GM18907 (cell line): ENCODE results near the gene ZNF43.
"Not testable (repeated sequence)": the region's sequence is repeated elsewhere in the genome, so short reads cannot be mapped to it uniquely, and the experiment has no call there.

Experiments used
- ATAC-seq: cut with Tn5 transposase; IDR thresholded peaks from one replicate; pipeline ENCODE4 v1.9.1; 2021; ENCODE audit warnings: mild to moderate bottlenecking, moderate library complexity; ENCODE audit not compliant: unreplicated experiment

Gene ZNF43

DNA sequence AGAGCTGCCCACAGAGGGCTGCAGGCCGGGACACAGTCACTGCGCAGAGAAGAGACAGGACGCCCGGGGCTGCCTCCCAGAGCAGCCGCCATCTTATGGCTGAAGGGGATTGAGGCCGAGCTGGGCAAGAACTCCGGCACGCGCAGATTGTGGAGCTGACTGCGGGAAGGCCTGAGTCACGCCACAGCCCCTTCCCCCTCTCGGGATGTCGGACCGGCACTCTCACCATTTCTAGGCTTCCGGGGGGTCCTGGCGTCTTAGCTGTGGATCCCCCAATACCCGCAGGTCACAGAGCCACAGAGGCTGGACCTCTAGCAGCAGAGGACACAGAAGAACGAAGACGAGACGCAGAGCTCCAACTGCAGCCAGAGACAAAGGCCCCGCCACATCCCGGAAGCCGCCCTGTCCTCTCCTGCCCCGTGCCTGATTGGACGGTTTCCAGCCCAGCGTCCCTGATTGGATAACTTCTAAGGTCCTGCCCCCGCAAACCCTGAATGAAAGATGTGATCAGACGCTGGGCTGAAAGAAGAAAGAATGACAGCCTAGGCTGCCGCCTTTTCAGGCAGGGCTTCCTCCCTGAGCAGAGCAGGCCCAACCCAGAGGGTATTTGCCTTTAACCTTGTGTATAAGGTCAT lies at the start of gene ZNF43:
TSS of gene ZNF43 (minus strand) at position 373 of the 635 bp plus-strand sequence. CDS start at position 229, 144 bp downstream.
- peak; percentile 96 for ATAC-seq

DNA sequence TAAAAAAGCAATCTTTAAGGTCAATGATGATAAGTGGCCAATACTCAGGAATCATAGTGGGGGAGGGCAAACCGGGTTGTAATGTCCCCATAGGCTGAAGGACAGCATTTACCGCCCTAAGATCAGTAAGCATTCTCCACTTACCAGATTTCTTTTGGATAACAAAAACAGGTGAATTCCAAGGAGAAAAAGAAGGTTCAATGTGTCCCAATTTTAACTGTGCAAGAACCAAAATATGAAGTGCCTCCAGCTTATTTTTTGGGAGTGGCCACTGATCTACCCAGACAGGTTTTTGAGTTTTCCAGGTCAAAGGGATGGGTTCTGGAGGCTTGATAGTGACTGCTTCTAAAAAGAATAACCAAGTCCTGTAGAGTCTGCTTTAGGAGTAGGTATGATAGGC lies 49.5 kb upstream of the ZNF43 start:
- ATAC-seq = not testable (repeated sequence)

DNA sequence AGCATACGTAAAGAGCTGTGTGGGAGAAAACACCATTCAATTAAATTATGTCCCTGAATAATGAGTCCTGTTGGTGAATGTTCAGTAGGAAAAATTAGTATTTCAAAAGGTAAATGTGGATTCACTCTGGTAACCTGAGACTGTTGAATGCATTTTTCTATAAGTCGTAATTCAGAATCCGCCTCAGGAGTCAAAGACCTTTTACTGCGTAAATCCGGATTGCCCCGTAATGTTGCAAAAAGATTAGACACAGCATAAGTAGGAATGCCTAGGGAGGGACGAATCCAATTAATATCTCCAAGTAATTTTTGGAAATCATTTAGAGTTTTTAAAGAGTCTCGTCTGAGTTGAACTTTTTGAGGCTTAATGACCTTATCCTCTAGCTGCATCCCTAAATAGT lies 48.8 kb upstream of the ZNF43 start:
- not testable (repeated sequence) for ATAC-seq

DNA sequence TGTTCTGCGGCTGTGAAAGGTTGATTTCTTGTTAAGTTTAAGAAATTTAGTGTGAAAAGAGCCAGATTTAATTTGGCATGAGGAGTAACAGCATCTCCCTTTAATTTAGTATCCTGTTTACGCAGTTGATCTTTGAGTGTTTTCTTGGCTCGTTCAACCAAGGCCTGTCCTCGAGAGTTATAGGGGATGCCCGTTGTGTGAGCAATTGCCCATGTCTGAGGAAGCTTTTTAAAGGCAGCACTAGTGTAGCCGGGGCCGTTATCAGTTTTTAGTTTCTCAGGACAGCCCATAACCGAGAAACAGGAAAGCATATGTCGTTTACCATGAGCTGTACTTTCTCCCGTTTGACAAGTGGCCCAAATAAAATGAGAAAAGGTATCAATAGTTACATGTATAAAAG lies 47.5 kb upstream of the ZNF43 start:
- no peak for ATAC-seq

DNA sequence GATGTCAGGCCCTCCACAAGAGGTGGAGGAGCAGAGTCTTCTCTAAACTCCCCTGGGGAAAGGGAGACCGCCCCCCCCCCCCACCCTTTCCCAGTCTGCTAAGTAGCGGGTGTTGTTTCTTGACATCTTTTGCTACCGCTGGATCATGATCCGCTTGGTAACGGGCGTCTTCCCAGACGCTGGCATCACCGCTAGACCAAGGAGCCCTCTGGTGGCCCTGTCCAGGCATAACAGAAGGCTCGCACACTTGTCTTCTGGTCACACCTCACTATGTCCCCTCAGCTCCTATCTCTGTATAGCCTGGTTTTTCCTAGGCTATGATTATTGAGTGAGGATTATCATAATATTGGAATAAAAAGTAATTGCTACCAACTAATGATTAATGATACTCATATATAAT lies 44.8 kb upstream of the ZNF43 start:
- not testable (repeated sequence) for ATAC-seq

DNA sequence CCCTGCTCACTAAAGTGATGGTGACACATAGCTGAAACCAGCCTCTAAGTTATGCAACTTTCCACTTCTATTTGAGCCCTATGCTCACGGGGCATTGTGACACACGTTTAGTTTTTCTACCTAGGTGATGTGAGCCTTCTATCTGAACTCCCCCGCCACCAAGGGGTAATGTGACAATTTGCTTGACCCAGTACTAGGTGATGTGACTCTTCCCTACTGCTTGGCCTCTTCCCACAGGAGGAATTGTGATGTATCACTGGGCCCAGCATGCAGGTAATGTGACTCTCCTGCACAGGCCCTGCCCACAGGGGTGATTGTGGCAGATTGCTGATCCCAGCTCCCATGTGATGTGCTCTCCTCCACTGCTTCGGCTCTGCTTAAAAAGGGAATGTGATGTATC lies 42.7 kb upstream of the ZNF43 start:
- no peak for ATAC-seq

DNA sequence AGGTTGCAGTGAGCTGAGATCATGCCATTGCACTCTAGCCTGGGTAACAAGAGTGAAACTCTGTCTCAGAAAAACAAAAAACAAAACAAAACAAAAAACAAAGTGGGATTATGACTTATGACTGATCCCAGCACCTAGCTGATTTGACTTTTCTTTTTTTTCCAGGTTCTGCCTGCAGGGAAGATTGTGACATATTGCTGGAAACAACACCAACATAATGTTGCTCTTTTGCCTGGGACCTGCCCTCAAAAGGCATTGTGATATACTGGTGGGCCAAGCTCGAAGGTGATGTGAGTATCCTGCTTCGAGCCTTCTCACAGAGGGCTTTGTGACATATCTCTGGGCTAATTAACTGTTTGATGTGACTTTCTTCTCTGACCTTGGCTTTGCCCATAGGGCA lies 42.0 kb upstream of the ZNF43 start:
- no peak for ATAC-seq

DNA sequence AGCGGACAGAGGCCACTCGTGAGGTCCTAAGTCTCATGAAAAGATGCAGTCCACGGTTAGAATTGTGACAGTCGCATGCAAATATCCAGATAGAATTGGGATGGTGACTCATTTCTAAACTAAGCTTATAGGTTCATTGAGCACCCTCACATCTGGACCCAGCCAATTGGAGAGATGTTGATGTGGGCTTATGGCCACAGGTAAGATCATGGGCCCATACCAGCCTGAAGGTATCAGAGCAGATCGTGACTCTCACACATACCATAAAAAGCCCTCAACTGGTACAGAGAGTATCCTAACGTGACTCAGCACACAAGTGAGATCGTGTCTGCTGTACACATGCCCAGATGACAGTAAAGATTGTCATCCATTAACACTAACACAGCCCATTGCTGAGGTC lies 40.6 kb upstream of the ZNF43 start:
- not testable (repeated sequence) for ATAC-seq

DNA sequence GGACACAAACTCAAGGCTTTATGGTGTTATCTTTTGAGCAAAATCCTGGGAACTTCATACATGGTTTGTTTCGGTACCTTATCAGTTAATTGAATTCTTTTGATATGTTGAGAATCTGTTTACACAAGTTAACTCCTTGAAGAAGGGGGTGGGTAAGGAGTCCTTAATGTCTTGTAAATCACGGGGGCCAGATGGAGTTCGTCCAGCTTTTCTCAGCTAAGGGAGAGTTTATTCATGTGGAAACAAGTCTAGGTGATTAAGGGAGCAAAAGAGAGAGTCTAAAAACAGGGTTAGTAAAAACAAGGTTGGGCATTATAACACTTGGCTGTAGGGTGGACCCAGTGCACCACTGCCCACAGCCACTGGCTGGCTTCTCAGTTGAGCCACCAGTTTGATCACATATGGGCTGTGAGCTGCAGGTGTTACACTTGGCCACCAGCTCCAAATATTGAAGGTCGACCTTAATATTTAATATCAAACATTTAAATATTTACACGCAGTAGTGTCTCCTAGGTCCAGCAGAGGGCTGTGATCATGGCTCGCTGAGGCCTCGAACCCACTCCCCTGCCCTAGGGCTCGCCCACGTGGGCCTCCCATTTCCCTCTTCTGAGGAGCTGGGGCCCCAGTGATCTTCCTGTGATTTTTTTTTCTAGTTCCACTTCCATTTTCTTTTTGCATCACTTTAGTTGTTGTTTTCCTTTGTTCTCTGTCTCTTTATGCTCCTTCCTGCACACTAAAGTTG lies 21.0 kb upstream of the ZNF43 start:
- no peak for ATAC-seq

DNA sequence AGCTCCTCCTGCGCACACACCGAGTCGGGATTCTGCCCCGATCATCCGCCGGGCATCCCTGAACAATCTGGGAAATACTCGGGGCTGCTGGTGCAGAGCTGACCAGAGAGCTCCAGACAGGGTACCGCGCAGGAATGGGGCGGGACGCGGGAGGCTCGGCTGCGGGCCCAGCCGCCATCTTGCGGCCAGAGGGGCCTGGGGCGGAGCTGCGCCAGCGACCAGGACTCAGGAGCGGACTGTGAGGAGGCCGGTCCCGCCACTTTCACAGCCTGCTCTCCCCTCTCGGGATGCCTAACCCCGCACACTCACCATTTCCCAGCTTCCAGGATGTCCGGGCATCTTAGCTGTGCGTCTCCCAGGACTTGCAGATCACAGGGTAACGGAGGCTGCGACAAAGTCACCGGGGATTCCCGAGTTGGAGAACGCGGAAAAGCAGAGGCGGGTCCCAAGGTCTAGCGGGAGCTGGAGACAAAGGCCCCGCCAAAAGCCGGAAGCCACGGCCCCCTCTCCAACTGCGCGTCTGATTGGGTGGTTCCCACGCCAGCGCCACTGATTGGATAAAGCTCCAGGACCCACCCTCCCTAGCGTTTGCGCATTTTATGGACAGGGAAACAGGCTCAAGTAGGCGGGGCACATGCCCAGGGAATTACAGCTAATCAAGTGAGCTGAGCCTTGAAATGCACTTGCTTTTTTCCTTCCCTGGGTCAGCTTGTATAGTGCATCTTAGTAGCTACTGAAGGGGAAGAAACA lies 15.8 kb upstream of the ZNF43 start:
- peak; percentile 97 for ATAC-seq

DNA sequence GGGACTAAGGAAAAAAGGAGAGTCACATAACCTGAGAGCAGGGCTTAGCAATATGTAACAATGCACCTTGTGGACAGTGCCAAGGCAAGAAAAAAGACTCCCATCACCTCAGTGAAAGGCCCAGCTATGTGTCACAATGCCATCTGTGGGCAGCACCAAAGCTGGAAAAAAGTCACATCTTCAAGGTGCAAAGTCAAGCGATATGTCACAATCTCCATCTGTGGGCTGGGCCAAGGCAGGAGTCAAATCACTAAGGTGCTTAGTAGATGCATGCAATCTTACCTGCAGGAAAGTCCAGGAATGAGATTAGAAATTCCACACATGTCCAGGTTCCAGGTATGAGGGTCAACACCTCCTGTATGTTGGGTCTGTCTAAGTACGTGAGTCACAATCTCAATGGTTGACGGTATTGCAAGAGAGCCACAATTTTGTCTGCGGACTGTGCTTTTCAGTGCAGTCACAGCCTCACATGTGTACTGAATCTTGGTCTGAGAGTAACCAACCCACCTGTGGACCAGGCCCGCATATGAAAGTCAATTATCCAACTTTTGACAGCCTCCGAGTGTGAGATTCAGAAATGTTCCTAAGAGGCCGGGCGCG lies 14.8 kb upstream of the ZNF43 start:
- no peak for ATAC-seq

DNA sequence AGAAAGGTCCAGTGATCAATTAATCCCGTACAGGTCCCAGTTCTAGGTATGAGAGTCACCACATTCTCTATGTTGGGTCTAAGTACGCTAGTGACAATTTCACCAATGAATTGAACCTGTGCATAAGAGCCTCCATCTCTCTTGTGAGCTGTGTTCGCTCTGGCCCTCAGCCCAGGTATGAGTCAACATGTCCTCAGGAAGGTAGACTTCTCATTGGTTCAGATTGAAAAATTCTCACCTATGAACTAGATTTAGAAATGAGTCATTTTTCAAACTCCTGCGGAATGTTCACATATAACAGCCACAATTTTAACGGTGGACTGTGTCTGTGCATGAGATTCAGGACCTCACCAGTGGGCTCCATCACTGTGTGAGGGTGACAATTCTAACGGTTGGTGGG lies 12.7 kb upstream of the ZNF43 start:
- no peak for ATAC-seq

DNA sequence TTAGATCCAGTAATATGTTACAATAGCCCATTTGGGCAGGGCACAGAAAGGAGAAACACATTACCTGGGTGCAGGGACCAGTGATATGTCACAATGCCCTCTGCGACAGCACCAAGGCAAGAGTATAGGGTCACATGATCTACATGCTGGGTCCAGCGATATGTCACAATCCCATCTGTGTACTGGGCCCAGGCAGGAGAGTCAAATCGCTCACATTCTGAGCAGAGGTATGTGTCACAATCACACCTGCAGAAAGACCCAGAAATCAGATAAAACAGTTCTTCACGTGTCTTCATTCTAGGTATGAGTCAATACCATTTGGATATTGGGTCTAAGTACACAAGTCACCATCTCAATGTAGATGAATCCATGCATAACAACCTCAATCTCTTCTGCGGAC lies 7.1 kb upstream of the ZNF43 start:
- no peak for ATAC-seq

DNA sequence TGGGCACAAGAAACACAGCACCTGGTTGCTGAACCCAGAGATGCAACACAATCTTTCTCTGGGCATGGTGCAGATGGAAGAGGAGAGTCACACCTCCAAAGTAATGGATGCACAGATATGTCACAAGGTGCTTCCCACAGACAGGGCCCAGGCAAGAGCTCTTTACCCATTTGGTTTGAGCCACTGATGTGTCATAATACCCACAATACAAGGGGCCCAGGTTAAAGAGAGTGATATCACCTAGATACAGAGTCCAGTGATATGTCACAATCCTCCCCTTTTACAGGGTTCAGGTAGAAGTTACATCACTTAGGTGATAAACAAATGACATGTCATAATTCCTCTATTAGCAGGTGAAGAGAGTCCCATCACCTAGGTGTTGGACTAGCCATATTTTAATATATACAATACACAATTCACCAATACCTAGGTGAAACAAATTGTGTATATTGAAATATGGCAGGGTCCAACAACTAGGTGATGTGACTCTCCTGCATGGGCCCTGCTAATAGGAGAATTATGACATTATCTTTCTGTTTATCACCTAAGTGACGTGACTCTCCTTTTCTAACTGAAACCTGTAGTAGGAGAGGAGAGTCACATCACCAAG lies 5.6 kb upstream of the ZNF43 start:
- ATAC-seq = no peak

DNA sequence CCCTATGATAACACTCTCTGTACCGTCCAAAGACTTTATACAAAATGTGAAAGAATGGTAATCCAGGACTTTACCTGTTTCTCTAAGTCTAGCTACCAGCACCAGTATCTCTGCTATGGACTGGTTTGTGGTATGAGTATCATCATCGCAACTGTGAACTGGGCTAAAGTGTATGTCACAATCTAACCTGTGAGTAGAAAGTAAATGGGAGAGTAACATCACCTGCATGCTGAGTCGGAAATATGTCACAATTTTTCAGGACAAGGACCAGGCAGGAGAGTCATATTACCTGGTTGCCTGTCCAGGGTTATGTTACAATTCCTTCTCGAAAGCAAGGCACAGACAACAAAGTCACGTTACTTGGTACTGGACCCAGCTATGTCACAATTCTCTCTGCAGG lies 5.1 kb upstream of the ZNF43 start:
- no peak for ATAC-seq

DNA sequence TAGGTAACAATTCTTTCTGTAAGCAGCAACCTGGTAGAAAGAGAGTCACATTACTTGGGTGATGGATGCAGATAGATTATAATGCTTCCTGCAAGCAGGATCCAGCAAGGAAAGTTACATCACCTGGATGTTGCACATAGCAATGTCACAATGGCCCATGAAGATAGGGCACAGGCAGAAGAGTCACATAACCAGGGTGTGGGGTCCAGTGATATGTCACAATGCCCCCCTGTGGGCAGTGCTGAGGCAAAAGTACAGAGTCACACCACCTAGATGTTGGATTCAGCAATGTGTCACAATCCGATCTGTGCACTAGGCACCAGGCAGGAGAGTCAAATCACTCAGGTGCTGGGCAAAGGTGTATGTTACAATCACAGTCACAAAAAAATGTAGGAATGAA lies 4.0 kb upstream of the ZNF43 start:
- no peak for ATAC-seq

DNA sequence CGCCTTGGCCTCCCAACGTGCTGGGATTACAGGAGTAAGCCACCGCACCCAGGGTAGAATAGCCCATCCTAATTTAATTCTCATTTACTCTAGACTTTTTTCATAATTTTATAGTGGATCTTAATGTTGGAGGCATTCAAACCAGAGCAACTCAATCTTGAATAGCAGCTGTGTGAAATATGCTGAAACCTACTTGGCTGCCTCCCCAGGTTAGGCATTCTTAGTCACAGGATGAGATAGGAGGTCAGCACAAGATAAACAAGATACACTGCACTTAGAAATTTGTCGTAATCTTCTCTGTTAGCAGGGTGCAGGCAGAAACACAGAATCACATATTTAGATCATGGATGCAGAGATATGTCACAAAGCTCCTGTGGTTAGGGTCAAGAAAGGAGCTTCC lies 2.7 kb upstream of the ZNF43 start:
- ATAC-seq = no peak

DNA sequence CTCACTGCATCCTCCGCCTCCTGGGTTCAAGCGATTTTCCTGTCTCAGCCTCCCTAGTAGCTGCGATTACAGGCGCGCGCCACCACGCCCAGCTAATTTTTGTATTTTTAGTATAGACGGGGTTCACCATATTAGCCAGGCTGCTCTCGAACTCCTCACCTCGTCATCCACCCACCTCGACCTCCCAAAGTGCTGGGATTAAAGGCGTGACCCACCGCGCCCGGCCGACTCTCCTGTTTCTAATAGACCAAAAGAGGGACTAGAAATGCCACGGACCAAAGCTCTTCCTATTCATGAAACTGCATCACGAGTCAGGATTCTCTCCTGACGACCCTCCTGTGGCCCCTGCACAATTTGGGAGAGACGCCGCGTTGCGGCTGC lies 563 bp downstream of the ZNF43 start:
- ATAC-seq = no peak

DNA sequence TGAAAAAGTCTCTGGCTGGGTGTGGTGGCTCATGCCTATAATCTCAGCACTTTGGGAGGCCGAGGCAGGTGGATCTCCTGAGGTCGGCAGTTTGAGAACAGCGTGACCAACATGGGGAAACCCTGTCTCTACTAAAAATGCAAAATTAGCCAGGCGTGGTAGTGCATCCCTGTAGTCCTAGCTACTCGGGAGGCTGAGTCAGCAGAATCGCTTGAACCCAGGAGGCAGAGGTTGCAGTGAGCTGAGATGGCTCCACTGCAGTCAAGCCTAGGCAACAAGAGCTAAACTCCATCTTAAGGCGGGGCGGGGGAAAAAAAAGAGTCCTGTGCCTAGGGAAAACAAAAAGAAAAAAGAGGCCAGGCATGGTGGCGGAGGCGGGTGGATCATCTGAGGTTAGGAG lies 2.2 kb downstream of the ZNF43 start:
- no peak for ATAC-seq

DNA sequence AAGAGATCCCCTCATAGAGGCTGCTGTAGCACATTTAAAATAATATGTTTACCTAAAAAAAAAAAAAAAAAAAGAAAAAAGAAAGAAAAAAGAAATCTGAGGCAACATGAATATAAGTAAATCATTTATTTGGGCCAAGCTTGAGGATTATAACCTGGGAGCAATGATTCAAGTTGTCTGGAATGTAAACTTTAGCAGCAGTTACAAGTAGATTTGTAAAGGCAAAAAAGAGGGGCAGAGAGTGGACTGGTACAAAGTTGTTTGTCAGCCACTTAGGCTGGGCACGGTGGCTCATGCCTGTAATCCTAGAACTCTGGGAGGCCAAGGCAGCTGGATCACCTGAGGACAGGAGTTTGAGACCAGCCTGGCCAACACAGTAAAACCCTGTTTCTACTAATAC lies 11.3 kb downstream of the ZNF43 start:
- no peak for ATAC-seq

DNA sequence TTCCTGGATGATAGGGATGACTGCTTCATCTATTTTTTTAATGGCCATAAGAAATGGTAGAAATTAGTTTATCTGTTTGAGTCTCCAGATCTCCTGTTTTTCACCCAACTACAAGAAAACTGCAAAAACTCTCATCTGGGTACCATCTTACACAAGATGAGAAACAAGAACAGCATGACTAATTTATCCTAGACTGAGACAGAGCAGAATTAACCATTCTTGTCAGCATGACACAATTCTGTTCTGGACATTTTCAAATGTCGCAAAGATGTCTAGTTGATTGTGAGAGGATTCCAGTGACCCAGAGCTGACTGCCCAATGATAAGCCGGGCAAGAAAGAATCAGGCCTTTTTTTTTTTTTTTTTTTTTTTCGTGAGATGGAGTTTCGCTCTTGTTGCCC lies 12.8 kb downstream of the ZNF43 start:
- ATAC-seq = no peak
